GM23338 (cell line): Measurements from ENCODE around the gene MKNK1. TPM values are rescaled to one million over a fixed set of nuclear protein-coding genes. Genes with fewer than 3 reads are reported as not detected.

ENCODE experiments used
- ATAC-seq: fragments of 200-7000 bp; cut with Tn5 transposase; 3 replicates; pipeline ENCODE4 v1.9.1; 2020
- DNase-seq: peaks from one replicate; pipeline ENCODE4 v3.0.0-alpha.2; 2015; ENCODE audit warnings: low spot score
- H2AFZ ChIP-seq: fragments of 200-600 bp; sonication (generic); 2 replicates; pipeline ENCODE4 v1.8.0; 2016; ENCODE audit warnings: antibody characterized with exemption, mild to moderate bottlenecking, moderate library complexity
- H3F3A ChIP-seq: fragments of 200-600 bp; sonication (generic); replicated peaks from 2 replicates; pipeline ENCODE4 v1.8.0; 2017; ENCODE audit warnings: antibody characterized with exemption, mixed run types, low read depth
- H3K27ac ChIP-seq: fragments of 200-600 bp; sonication (generic); 2 replicates; pipeline ENCODE4 v1.6.1; 2016; ENCODE audit warnings: low read depth
- H3K27me3 ChIP-seq: fragments of 200-600 bp; sonication (generic); 2 replicates; pipeline ENCODE4 v1.8.0; 2016; ENCODE audit warnings: mild to moderate bottlenecking, mixed run types, moderate library complexity; ENCODE audit not compliant: insufficient read depth
- H3K36me3 ChIP-seq: fragments of 200-600 bp; sonication (generic); 2 replicates; pipeline ENCODE4 v1.8.0; 2016; ENCODE audit warnings: mild to moderate bottlenecking; ENCODE audit not compliant: insufficient read depth
- H3K4me1 ChIP-seq: fragments of 200-600 bp; sonication (generic); 2 replicates; pipeline ENCODE4 v1.8.0; 2016; ENCODE audit warnings: mild to moderate bottlenecking, moderate library complexity; ENCODE audit not compliant: insufficient read depth
- H3K4me2 ChIP-seq: fragments of 200-600 bp; sonication (generic); 2 replicates; pipeline ENCODE4 v1.7.1; 2017; ENCODE audit warnings: mixed run types
- H3K4me3 ChIP-seq: fragments of 200-600 bp; sonication (generic); 2 replicates; pipeline ENCODE4 v1.6.1; 2016; ENCODE audit warnings: mixed run types
- H3K79me2 ChIP-seq: fragments of 200-600 bp; sonication (generic); replicated peaks from 2 replicates; pipeline ENCODE4 v1.8.0; 2017; ENCODE audit warnings: mild to moderate bottlenecking; ENCODE audit not compliant: insufficient read depth
- H3K9me2 ChIP-seq: fragments of 200-600 bp; sonication (generic); 2 replicates; pipeline ENCODE4 v1.8.0; 2017; ENCODE audit not compliant: insufficient read depth
- H4K20me1 ChIP-seq: fragments of 200-600 bp; sonication (generic); replicated peaks from 2 replicates; pipeline ENCODE4 v1.8.0; 2017; ENCODE audit warnings: mild to moderate bottlenecking; ENCODE audit not compliant: insufficient read depth
- H3K27ac Mint-ChIP-seq: 2 replicates; pipeline ENCODE4 v1.8.0; 2020; ENCODE audit warnings: inconsistent platforms, mild to moderate bottlenecking, moderate library complexity, mixed read lengths
- H3K27me3 Mint-ChIP-seq: 3 replicates; pipeline ENCODE4 v1.8.0; 2022; ENCODE audit warnings: low read depth, mild to moderate bottlenecking, moderate library complexity, mixed read lengths, inconsistent platforms; ENCODE audit not compliant: insufficient read depth, poor library complexity
- H3K36me3 Mint-ChIP-seq: 3 replicates; pipeline ENCODE4 v1.8.0; 2021; ENCODE audit warnings: low read depth, mild to moderate bottlenecking, inconsistent platforms, moderate library complexity, mixed read lengths
- H3K4me1 Mint-ChIP-seq: 3 replicates; pipeline ENCODE4 v1.8.0; 2020; ENCODE audit warnings: mild to moderate bottlenecking, inconsistent platforms, mixed read lengths
- H3K4me3 Mint-ChIP-seq: 3 replicates; pipeline ENCODE4 v1.8.0; 2021; ENCODE audit warnings: moderate library complexity, mild to moderate bottlenecking, inconsistent platforms, mixed read lengths
- H3K9me3 Mint-ChIP-seq: 3 replicates; pipeline ENCODE4 v1.8.0; 2020; ENCODE audit warnings: moderate library complexity, mild to moderate bottlenecking, inconsistent platforms, mixed read lengths
- CREB1 ChIP-seq: fragments of 250-450 bp; sonication (Bioruptor Pico); IDR thresholded peaks from 2 replicates; pipeline ENCODE4 v1.5.0; 2020; ENCODE audit warnings: low read depth, mild to moderate bottlenecking, moderate library complexity
- CTCF ChIP-seq, 2 experiments: fragments of 200-600 bp in 1 of 2; sonication (generic) in 1 of 2; conservative IDR thresholded peaks; 2 replicates each; pipeline versions ENCODE4 v1.5.1 to v1.6.1; 2016 to 2017; ENCODE audit warnings: antibody characterized with exemption in 2 of 2, low read depth in 2 of 2, mild to moderate bottlenecking in 2 of 2, moderate library complexity in 1 of 2
- ETS1 ChIP-seq: IDR thresholded peaks from 2 replicates; pipeline ENCODE4 v1.6.1; 2016; ENCODE audit warnings: antibody characterized with exemption
- EZH2 ChIP-seq: fragments of 200-600 bp; sonication (generic); IDR thresholded peaks from one replicate; pipeline ENCODE4 v1.8.0; 2017; ENCODE audit warnings: antibody characterized with exemption, mild to moderate bottlenecking, low read depth; ENCODE audit not compliant: unreplicated experiment
- EZH2phosphoT487 ChIP-seq: fragments of 200-600 bp; sonication (generic); IDR thresholded peaks from one replicate; pipeline ENCODE4 v1.8.1; 2018; ENCODE audit warnings: antibody characterized with exemption; ENCODE audit not compliant: unreplicated experiment
- JUNB ChIP-seq: IDR thresholded peaks from one replicate; pipeline ENCODE4 v1.6.1; 2016; ENCODE audit warnings: antibody characterized with exemption; ENCODE audit not compliant: unreplicated experiment
- NANOG ChIP-seq: IDR thresholded peaks from 2 replicates; pipeline ENCODE4 v1.6.1; 2016; ENCODE audit warnings: antibody characterized with exemption, borderline replicate concordance
- POLR2AphosphoS5 ChIP-seq: IDR thresholded peaks from 2 replicates; pipeline ENCODE4 v1.6.1; 2016; ENCODE audit warnings: antibody characterized with exemption, low read depth
- REST ChIP-seq: IDR thresholded peaks from one replicate; pipeline ENCODE4 v1.6.1; 2018; ENCODE audit warnings: antibody characterized with exemption; ENCODE audit not compliant: unreplicated experiment
- STAT1 ChIP-seq: IDR thresholded peaks from one replicate; pipeline ENCODE4 v1.6.1; 2016; ENCODE audit warnings: antibody characterized with exemption; ENCODE audit not compliant: unreplicated experiment
- ZNF114 ChIP-seq: fragments of 250-450 bp; sonication (Bioruptor Pico); IDR thresholded peaks from 2 replicates; pipeline ENCODE4 v1.5.0; 2020; ENCODE audit warnings: mild to moderate bottlenecking, moderate library complexity
- ZNF331 ChIP-seq: fragments of 250-450 bp; sonication (Bioruptor Pico); IDR thresholded peaks from 2 replicates; pipeline ENCODE4 v1.5.0; 2020; ENCODE audit warnings: low read depth, mild to moderate bottlenecking, moderate library complexity
- ZNF462 ChIP-seq: fragments of 250-450 bp; sonication (Bioruptor Pico); IDR thresholded peaks from 2 replicates; pipeline ENCODE4 v1.5.0; 2020; ENCODE audit warnings: mild to moderate bottlenecking, moderate library complexity
- polyA plus RNA-seq: library from polyadenylated mRNA; unstranded; fragments of >200 nt; fragmentation: Nextera tagmentation; extraction: Ambion mirVana; gene quantifications from 2 replicates; pipeline ENCODE4 v1.2.1, GENCODE V29; 2016
- total RNA-seq: library from RNA; depleted of rRNA; stranded (reverse); fragments of >200 nt; shearing (Covaris generic); gene quantifications from 2 replicates; pipeline ENCODE4 v1.2.3, GENCODE V29; 2014

MKNK1 gene
- total and polyA plus RNA-seq, 2 experiments from 2014 or later = 11.8 to 20.5 TPM

GRCh38 chr1:46519209-46519608 is 84.9 kb downstream of the MKNK1 start:
- Histone ChIP-seq H3K4me3 (no peak overlapping the region), H4K20me1 (no peaks in the 10 kb centered on the region), H3K9me2 (no peaks in the 10 kb centered on the region), H3K36me3 (no peaks in the 10 kb centered on the region), H3K27ac (no peak overlapping the region), H3K4me1 (peaks cover 43% of the 10 kb centered on the region), H3K79me2 (no peaks in the 10 kb centered on the region), H3F3A (0 out of 2 replicates have a peak, but pooled peaks cover 5% of the 10 kb centered on the region), H3K4me2 (no peak overlapping the region), H2AFZ (no peak overlapping the region), H3K27me3 (peaks cover 85% of the 10 kb centered on the region)
- ATAC-seq (no peak), DNase-seq (no peak)
- Mint-ChIP-seq H3K36me3 (no peaks in the 10 kb centered on the region), H3K4me1 (peaks cover 57% of the 10 kb centered on the region), H3K27ac (no peak overlapping the region), H3K4me3 (no peak overlapping the region), H3K27me3 (peaks cover 56% of the 10 kb centered on the region), H3K9me3 (peaks cover 3% of the 10 kb centered on the region; the same call in 1 of the 3 replicates)
- TF ChIP-seq ETS1 (no peak), ZNF462 (CRISPR knock-in tag) (no peak), NANOG (no peak), POLR2AphosphoS5 (no peak), CTCF (conservative IDR thresholded peaks at IDR 0.05; ENCODE audit: low read depth in 2 of 2) (no peak), ZNF331 (CRISPR knock-in tag) (no peak), EZH2 (no peak), STAT1 (no peak), JUNB (no peak), ZNF114 (CRISPR knock-in tag) (no peak), REST (no peak), CREB1 (no peak), EZH2phosphoT487 (no peak)
